H9 (cell line): ENCODE results near the gene EBPL. TPM values are rescaled to one million over a fixed set of nuclear protein-coding genes. Genes with fewer than 3 reads are reported as not detected.

Experiments
- DNase-seq: peaks from one replicate; pipeline ENCODE4 v3.0.0-alpha.2; 2017
- H2AFZ ChIP-seq: one replicate; pipeline ENCODE4 v1.6.1; 2013; ENCODE audit warnings: mild to moderate bottlenecking, low read length, control low read depth, moderate library complexity
- H2AK5ac ChIP-seq: 2 replicates; pipeline ENCODE4 v1.6.1; 2013; ENCODE audit warnings: low read length, control low read depth, mixed read lengths; ENCODE audit not compliant: insufficient read length
- H2BK120ac ChIP-seq: one replicate; pipeline ENCODE4 v1.6.1; 2013; ENCODE audit warnings: low read depth, mild to moderate bottlenecking, low read length, control low read depth, inconsistent platforms; ENCODE audit not compliant: poor library complexity, severe bottlenecking
- H2BK12ac ChIP-seq: 2 replicates; pipeline ENCODE4 v1.6.1; 2013; ENCODE audit warnings: low read length, control low read depth, mixed read lengths, low read depth; ENCODE audit not compliant: insufficient read length
- H2BK15ac ChIP-seq: 2 replicates; pipeline ENCODE4 v1.6.1; 2013; ENCODE audit warnings: low read depth, low read length, control low read depth
- H2BK20ac ChIP-seq: one replicate; pipeline ENCODE4 v1.6.1; 2013; ENCODE audit warnings: low read depth, mild to moderate bottlenecking, low read length, control low read depth, inconsistent platforms; ENCODE audit not compliant: poor library complexity, severe bottlenecking
- H2BK5ac ChIP-seq: 2 replicates; pipeline ENCODE4 v1.6.1; 2013; ENCODE audit warnings: low read length, control low read depth, mixed read lengths; ENCODE audit not compliant: insufficient read length
- H3K14ac ChIP-seq: 2 replicates; pipeline ENCODE4 v1.6.1; 2013; ENCODE audit warnings: low read length, control low read depth; ENCODE audit not compliant: insufficient read depth
- H3K18ac ChIP-seq: 2 replicates; pipeline ENCODE4 v1.6.1; 2013; ENCODE audit warnings: low read depth, mild to moderate bottlenecking, mixed read lengths, low read length, control low read depth; ENCODE audit not compliant: insufficient read length
- H3K23ac ChIP-seq: 2 replicates; pipeline ENCODE4 v1.6.1; 2013; ENCODE audit warnings: low read length, control low read depth, mixed read lengths, low read depth; ENCODE audit not compliant: insufficient read length
- H3K23me2 ChIP-seq: 2 replicates; pipeline ENCODE4 v1.6.1; 2013; ENCODE audit warnings: low read depth, mild to moderate bottlenecking, mixed read lengths, low read length, control low read depth; ENCODE audit not compliant: insufficient read length, poor library complexity, severe bottlenecking
- H3K27ac ChIP-seq: 2 replicates; pipeline ENCODE4 v1.5.1; 2013; ENCODE audit warnings: low read length, control low read depth, mixed read lengths, low read depth; ENCODE audit not compliant: insufficient read length
- H3K27me3 ChIP-seq: 2 replicates; pipeline ENCODE4 v1.6.1; 2013; ENCODE audit warnings: low read length, control low read depth, inconsistent platforms; ENCODE audit not compliant: insufficient read depth
- H3K4ac ChIP-seq: 2 replicates; pipeline ENCODE4 v1.6.1; 2013; ENCODE audit warnings: low read depth, mild to moderate bottlenecking, control low read depth, inconsistent platforms, low read length, moderate library complexity
- H3K4me1 ChIP-seq: 2 replicates; pipeline ENCODE4 v1.6.1; 2013; ENCODE audit warnings: low read length, control low read depth, inconsistent platforms; ENCODE audit not compliant: insufficient read depth
- H3K4me2 ChIP-seq: 2 replicates; pipeline ENCODE4 v1.6.1; 2013; ENCODE audit warnings: low read length, control low read depth, mixed read lengths; ENCODE audit not compliant: insufficient read length, insufficient read depth
- H3K56ac ChIP-seq: 2 replicates; pipeline ENCODE4 v1.6.1; 2013; ENCODE audit warnings: low read depth, mild to moderate bottlenecking, mixed read lengths, low read length, control low read depth; ENCODE audit not compliant: insufficient read length
- H3K79me1 ChIP-seq: 2 replicates; pipeline ENCODE4 v1.6.1; 2013; ENCODE audit warnings: low read depth, mild to moderate bottlenecking, moderate library complexity, low read length, control low read depth, inconsistent platforms; ENCODE audit not compliant: insufficient read depth, poor library complexity, severe bottlenecking
- H3K79me2 ChIP-seq: 2 replicates; pipeline ENCODE4 v1.6.1; 2013; ENCODE audit warnings: low read length, control low read depth, inconsistent platforms; ENCODE audit not compliant: insufficient read depth
- H3K9ac ChIP-seq: 2 replicates; pipeline ENCODE4 v1.6.1; 2013; ENCODE audit warnings: low read length, control low read depth, mixed read lengths; ENCODE audit not compliant: insufficient read length; ENCODE audit errors: extremely low read depth
- H3K9me3 ChIP-seq: one replicate; pipeline ENCODE4 v1.6.1; 2013; ENCODE audit warnings: low read depth, low read length, inconsistent platforms; ENCODE audit not compliant: control insufficient read depth
- H3T11ph ChIP-seq: one replicate; pipeline ENCODE4 v1.6.1; 2013; ENCODE audit warnings: mild to moderate bottlenecking, low read length, control low read depth, inconsistent platforms
- H4K20me1 ChIP-seq: one replicate; pipeline ENCODE4 v1.6.1; 2013; ENCODE audit not compliant: control insufficient read depth, insufficient read length, insufficient read depth
- H4K5ac ChIP-seq: 2 replicates; pipeline ENCODE4 v1.6.1; 2013; ENCODE audit warnings: low read depth, mild to moderate bottlenecking, mixed read lengths, low read length, control low read depth; ENCODE audit not compliant: insufficient read length
- H4K8ac ChIP-seq: replicated peaks from 2 replicates; pipeline ENCODE4 v1.6.1; 2013; ENCODE audit warnings: low read length, control low read depth, mixed read lengths, low read depth; ENCODE audit not compliant: insufficient read length
- H4K91ac ChIP-seq: 2 replicates; pipeline ENCODE4 v1.6.1; 2013; ENCODE audit warnings: low read depth, mild to moderate bottlenecking, moderate library complexity, mixed read lengths, low read length, control low read depth; ENCODE audit not compliant: insufficient read length
- H3K27ac Mint-ChIP-seq, 3 experiments: 2 replicates in 2 of 3; 3 replicates in 1 of 3; pipeline ENCODE4 v1.8.0; 2020 to 2021; ENCODE audit warnings: mixed read lengths in 3 of 3, mild to moderate bottlenecking in 1 of 3, moderate library complexity in 1 of 3
- H3K27me3 Mint-ChIP-seq: 2 replicates; pipeline ENCODE4 v1.8.0; 2021; ENCODE audit warnings: low read depth, mild to moderate bottlenecking, moderate library complexity, mixed read lengths
- H3K36me3 Mint-ChIP-seq, 3 experiments: 2 replicates in 2 of 3; 3 replicates in 1 of 3; pipeline ENCODE4 v1.8.0; 2020 to 2021; ENCODE audit warnings: low read depth in 3 of 3, mixed read lengths in 3 of 3; ENCODE audit not compliant: insufficient read depth in 1 of 3
- H3K4me1 Mint-ChIP-seq, 2 experiments: 2 replicates each; pipeline ENCODE4 v1.8.0; 2020; ENCODE audit warnings: mixed read lengths in 2 of 2
- H3K4me3 Mint-ChIP-seq, 2 experiments: 2 replicates in 1 of 2; 3 replicates in 1 of 2; pipeline ENCODE4 v1.8.0; 2020 to 2021; ENCODE audit warnings: mild to moderate bottlenecking in 2 of 2, mixed read lengths in 2 of 2, moderate library complexity in 1 of 2
- H3K9me3 Mint-ChIP-seq, 2 experiments: 2 replicates in 1 of 2; 3 replicates in 1 of 2; pipeline ENCODE4 v1.8.0; 2020; ENCODE audit warnings: mild to moderate bottlenecking in 2 of 2, mixed read lengths in 2 of 2, moderate library complexity in 1 of 2
- WGBS: extraction: QIAGEN DNeasy Blood & Tissue Kit; methylation state at CpG from one replicate; pipeline ENCODE4 v1.1.7; 2013; ENCODE audit warnings: missing lambda C conversion rate, low lambda C conversion rate, mixed read lengths; ENCODE audit not compliant: insufficient read length; ENCODE audit errors: extremely low coverage; 5-methylcytosine and 5-hydroxymethylcytosine counted together
- total RNA-seq: library from RNA; stranded (reverse); gene quantifications from 2 replicates; pipeline ENCODE4 v1.2.1, GENCODE V29; 2021
- TF ChIP-seq, protein P1 (sequence below): fragments of 200-600 bp; sonication (generic); conservative IDR thresholded peaks from 3 replicates; pipeline ENCODE4 v1.8.0; 2021; ENCODE audit warnings: antibody characterized with exemption, mild to moderate bottlenecking

Gene EBPL
- total RNA-seq, 1 experiment from 2014 or later, result 65.9 TPM

DNA sequence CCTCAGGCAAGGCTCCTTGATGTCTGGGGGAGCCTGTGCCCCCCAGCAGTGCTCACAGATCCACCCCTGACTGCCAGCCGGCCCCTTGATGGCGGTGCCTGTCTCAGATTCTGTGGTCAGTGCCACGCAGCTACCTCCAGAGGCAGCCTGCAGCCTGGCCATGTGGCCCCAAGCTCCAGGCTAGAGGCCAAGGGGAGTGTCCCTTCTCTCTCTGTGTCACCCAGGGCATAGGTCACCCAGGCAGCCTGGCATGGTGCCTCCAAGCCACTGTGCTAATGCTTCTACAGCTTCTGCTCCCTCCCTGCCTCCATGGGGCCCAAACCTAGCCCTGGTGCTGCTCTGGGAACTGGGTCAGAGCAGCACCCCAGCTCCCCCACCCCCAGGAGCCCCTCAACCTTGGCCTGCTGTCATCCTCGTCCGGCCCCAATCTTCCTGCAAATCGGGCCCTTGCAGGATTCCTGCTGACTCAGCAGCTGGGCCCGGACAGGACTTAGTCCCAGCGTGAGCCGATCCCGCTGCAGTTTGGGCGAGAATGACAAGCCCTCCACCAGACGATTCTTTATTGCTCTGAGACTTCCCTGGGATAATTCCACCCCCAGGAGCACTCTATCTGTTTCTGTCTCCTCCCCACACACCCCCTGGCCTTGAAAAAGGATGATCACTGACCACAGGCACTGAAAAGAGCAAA is 65.8 kb downstream of the EBPL start:
- no peaks in the 10 kb centered on the region for H3K36me3 Mint-ChIP-seq
- no peak overlapping the region for H3K18ac ChIP-seq
- H4K20me1 ChIP-seq, result no peaks in the 10 kb centered on the region
- no peak overlapping the region for H3K9ac ChIP-seq
- H3K23ac ChIP-seq, result no peak overlapping the region
- no peaks in the 10 kb centered on the region for H3K79me1 ChIP-seq
- no peak overlapping the region for H3K27ac Mint-ChIP-seq
- H3K79me2 ChIP-seq, result no peaks in the 10 kb centered on the region
- no peak overlapping the region for H2BK20ac ChIP-seq
- H3K23me2 ChIP-seq, result no peaks in the 10 kb centered on the region
- no peaks in the 10 kb centered on the region for H3K4me1 ChIP-seq
- no peak overlapping the region for H3K27ac ChIP-seq
- no peak overlapping the region for H3K4ac ChIP-seq
- no peak overlapping the region for H2AK5ac ChIP-seq
- no CpG with 5 or more reads among the region's 12 CpGs for WGBS
- H3K4me2 ChIP-seq, result no peak overlapping the region
- no peak overlapping the region for H2BK5ac ChIP-seq
- no peak overlapping the region for H4K5ac ChIP-seq
- peaks cover 2% of the 10 kb centered on the region for H3K27me3 Mint-ChIP-seq
- H3K4me3 Mint-ChIP-seq, result no peak overlapping the region
- no peak overlapping the region for H2BK12ac ChIP-seq
- no peaks in the 10 kb centered on the region for H3K9me3 ChIP-seq
- no peak overlapping the region for H3K14ac ChIP-seq
- no peaks in the 10 kb centered on the region for H3K27me3 ChIP-seq
- no peaks in the 10 kb centered on the region for H3K9me3 Mint-ChIP-seq
- H2AFZ ChIP-seq, result no peak overlapping the region
- H3K4me1 Mint-ChIP-seq, result peaks cover 3 to 20% of the 10 kb centered on the region in 2 experiments
- no peak overlapping the region for H3K56ac ChIP-seq
- no peak overlapping the region for H2BK15ac ChIP-seq
- TF ChIP-seq, protein P1, sequence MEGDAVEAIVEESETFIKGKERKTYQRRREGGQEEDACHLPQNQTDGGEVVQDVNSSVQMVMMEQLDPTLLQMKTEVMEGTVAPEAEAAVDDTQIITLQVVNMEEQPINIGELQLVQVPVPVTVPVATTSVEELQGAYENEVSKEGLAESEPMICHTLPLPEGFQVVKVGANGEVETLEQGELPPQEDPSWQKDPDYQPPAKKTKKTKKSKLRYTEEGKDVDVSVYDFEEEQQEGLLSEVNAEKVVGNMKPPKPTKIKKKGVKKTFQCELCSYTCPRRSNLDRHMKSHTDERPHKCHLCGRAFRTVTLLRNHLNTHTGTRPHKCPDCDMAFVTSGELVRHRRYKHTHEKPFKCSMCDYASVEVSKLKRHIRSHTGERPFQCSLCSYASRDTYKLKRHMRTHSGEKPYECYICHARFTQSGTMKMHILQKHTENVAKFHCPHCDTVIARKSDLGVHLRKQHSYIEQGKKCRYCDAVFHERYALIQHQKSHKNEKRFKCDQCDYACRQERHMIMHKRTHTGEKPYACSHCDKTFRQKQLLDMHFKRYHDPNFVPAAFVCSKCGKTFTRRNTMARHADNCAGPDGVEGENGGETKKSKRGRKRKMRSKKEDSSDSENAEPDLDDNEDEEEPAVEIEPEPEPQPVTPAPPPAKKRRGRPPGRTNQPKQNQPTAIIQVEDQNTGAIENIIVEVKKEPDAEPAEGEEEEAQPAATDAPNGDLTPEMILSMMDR, result no peak
- no peak overlapping the region for H3T11ph ChIP-seq
- no peak for DNase-seq
- H4K8ac ChIP-seq, result no peak overlapping the region
- H4K91ac ChIP-seq, result no peak overlapping the region
- H2BK120ac ChIP-seq, result no peak overlapping the region
